Adipose tissue (tissue), 3 donors: ENCODE data around the gene SLC6A1. TPM values are rescaled to one million over a fixed set of nuclear protein-coding genes. Genes with fewer than 3 reads are reported as not detected.
"Not testable (repeated sequence)": the region's sequence is repeated elsewhere in the genome, so short reads cannot be mapped to it uniquely, and the experiment has no call there.

Experiments used
- H3K27ac ChIP-seq: one replicate; pipeline ENCODE4 v1.5.1; 2013; ENCODE audit warnings: low read depth, low read length
- WGBS, 3 donors: extraction: QIAGEN DNeasy Blood & Tissue Kit; methylation state at CpG; one replicate each; pipeline ENCODE4 v1.1.7; 2013; 5-methylcytosine and 5-hydroxymethylcytosine counted together
- polyA plus RNA-seq, 3 donors: library from polyadenylated mRNA; stranded (reverse); fragments of 200-250 nt; gene quantifications; one replicate each; pipeline ENCODE4 v1.2.3, GENCODE V29; 2013
- donor health status: healthy with polysubstance abuse.
- donor health status: Bipolar disorder and iron deficiency.
- donor health status: healthy.

The SLC6A1 gene
- polyA plus RNA-seq, 3 donors = 0.10 to 0.46 (median 0.45) TPM

- 78 to 85% (median 79%) methylated on average over 11 of the region's 11 CpGs for WGBS, 3 donors
- no peak overlapping the region for H3K27ac ChIP-seq
Observed at GRCh38 chr3:11037976-11038375, 45.4 kb downstream of the SLC6A1 start.

- no peak overlapping the region for H3K27ac ChIP-seq
- WGBS, 3 donors = 66 to 84% (median 77%) methylated on average over 5 of the region's 5 CpGs
Observed at GRCh38 chr3:11045536-11045935, 53.0 kb downstream of the SLC6A1 start.

GRCh38 chr3:11047500-11047899, 55.0 kb downstream of the SLC6A1 start:
- H3K27ac ChIP-seq = no peak overlapping the region
- WGBS, 3 donors = 79 to 94% (median 93%) methylated on average over 2 of the region's 2 CpGs

GRCh38 chr3:11050666-11051323, 58.2 kb downstream of the SLC6A1 start:
- H3K27ac ChIP-seq = no peak overlapping the region
- 61 to 72% (median 64%) methylated on average over 11 of the region's 11 CpGs for WGBS, 3 donors

GRCh38 chr3:11053926-11054503, 61.5 kb downstream of the SLC6A1 start:
- H3K27ac ChIP-seq = no peak overlapping the region
- 75 to 86% (median 83%) methylated on average over 8 of the region's 8 CpGs for WGBS, 3 donors

GRCh38 chr3:11054739-11055438, 62.3 kb downstream of the SLC6A1 start:
- H3K27ac ChIP-seq = no peak overlapping the region
- WGBS, 3 donors = 74 to 84% (median 83%) methylated on average over 17 of the region's 17 CpGs

DNA sequence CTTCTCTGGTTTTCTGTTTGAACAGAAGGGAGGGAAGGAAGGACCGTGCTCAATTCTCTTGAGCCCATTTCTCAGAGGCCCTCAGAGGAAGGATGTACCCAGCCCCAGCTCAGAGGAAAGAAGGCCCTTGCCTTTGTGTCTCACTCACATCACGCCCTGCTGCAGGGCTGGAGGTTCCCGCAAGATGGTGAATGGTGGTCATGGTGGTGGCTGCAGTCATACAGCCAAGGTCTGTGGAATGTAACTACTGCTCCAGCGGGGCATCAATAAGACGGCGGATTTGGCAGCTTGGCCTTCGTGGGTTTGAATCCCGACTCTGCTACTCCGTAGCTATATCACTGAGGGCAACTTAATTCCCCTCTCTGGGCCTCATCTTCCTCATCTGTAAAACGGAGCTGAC, 62.9 kb downstream of the SLC6A1 start:
- H3K27ac ChIP-seq = no peak overlapping the region
- 74 to 87% (median 85%) methylated on average over 10 of the region's 10 CpGs for WGBS, 3 donors

DNA sequence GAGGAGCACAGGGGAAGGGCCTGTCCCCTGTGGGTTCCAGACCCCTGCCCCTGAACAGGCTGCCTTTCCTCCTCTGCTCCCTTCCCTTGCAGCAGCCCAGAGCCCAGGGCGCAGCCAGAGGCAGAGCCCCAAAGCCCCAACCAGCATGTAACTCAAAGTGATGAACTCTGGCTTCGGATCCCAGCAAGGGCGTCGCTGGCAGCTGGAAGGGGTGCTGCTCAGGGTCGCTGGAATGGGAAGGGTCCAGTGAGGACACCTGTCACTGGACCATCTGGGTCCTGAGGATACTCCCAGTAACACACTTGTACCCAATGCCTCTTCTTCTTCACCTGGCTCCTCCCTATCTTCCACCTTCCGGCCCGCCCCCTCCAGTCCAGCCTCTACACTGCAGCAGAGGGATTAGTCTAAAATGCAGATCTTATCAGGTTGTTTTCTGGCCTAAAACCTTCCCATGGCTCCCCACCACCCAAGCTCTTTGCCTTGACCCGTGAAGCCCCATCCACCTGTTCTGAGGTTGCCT, 64.0 kb downstream of the SLC6A1 start:
- 58 to 72% (median 69%) methylated on average over 7 to 8 of the region's 8 CpGs for WGBS, 3 donors

DNA sequence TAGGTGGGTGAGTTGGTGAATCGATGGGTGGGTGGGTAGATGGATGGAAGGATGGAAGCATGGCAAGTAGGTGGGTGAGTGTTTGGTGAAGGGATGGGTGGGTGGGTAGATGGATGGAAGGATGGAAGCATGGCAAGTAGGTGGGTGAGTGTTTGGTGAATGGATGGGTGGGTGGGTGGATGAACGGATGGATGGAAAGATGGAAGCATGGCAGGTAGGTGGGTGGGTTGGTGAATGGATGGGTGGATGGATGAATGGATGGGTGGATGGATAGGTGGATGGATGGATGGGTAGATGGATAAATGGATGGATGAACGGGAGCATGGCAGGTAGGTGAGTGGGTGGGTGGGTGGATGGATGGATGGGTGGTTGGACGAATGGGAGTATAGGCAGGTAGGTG, 65.1 kb downstream of the SLC6A1 start:
- H3K27ac ChIP-seq = no peak overlapping the region
- 67 to 92% (median 87%) methylated on average over 4 of the region's 4 CpGs for WGBS, 3 donors

More for the DNA sequence above, 64.0 kb downstream of the SLC6A1 start:
- H3K27ac ChIP-seq = no peak overlapping the region

- WGBS, 3 donors = 21 to 29% (median 27%) methylated on average over 14 of the region's 14 CpGs
- H3K27ac ChIP-seq = no peak overlapping the region
Observed at GRCh38 chr3:11059090-11059798, 66.7 kb downstream of the SLC6A1 start.

DNA sequence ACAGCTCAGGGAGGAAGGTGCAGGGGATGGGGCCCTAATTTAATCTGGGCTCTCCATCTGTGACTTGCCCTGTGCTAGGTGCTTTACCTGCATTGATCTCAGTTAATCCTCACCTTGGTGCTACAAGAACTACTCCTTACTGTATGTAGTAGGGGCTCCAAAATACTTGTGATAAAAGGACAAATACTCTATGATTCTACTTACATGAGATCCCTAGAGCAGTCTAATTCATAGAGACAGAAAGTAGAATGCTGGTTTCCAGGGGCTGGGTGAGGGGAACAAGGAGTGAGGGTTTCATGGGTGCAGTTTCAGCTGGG, 67.2 kb downstream of the SLC6A1 start:
- H3K27ac ChIP-seq = no peak overlapping the region

DNA sequence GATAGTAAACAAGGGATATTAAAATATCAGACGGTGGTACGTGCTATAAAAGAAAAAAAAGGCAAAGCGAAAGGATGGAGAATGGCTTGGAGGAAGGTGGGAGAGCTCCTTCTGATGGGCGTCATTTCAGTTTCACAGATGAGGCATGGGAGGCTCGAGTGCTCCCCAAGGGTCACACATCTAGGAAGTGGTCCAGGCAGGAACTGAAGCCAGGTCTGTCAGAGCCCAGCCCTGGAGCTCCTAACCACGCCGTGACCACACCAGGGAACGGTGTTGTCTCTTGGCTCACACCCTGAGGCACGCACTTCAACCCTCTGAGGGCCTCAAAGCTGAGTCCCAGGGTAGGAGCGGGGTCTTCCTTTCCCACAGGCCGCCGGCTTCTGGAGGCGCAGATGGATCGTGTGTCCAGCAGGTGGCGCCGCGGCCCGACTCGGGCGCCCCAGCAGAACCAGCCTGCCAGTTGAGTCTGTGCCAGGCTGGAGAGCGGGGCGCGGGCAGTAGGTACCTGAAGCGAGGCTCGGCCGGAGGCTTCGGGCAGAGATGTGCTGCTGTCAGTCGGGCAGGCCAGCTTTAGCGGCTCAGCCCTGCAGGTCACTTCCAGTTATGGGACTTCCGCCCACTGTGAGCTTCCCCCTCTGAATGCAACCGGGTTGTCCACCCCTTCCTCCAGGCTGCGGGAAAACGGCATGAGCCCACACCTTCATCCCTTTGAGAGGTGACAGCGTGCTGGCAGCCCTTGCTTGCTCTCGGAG, 68.1 kb downstream of the SLC6A1 start:
- H3K27ac ChIP-seq = no peak overlapping the region
- 15 to 23% (median 16%) methylated on average over 31 to 35 of the region's 35 CpGs for WGBS, 3 donors

DNA sequence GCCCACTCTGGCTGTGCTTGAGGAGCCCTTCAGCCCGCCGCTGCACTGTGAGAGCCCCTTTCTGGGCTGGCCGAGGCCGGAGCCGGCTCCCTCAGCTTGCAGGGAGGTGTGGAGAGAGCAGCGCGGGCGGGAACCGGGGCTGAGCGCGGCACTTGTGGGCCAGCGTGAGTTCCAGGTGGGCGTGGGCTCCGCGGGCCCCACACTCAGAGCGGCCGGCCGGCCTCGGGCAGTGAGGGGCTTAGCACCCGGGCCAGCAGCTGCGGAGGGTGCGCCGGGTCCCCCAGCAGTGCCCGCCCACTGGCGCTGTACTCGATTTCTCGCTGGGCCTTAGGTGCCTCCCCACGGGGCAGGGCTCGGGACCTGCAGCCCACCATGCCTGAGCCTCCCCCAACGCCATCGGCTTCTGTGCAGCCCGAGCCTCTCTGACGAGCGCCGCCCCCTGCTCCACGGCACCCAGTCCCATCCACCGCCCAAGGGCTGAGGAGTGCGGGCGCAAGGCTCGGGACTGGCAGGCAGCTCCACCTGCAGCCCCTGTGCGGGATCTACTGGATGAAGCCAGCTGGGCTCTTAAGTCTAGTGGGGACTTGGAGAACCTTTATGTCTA, 68.8 kb downstream of the SLC6A1 start:
- H3K27ac ChIP-seq = not testable (repeated sequence)
- WGBS, 3 donors = 89 to 93% (median 93%) methylated on average over 38 to 41 of the region's 41 CpGs

DNA sequence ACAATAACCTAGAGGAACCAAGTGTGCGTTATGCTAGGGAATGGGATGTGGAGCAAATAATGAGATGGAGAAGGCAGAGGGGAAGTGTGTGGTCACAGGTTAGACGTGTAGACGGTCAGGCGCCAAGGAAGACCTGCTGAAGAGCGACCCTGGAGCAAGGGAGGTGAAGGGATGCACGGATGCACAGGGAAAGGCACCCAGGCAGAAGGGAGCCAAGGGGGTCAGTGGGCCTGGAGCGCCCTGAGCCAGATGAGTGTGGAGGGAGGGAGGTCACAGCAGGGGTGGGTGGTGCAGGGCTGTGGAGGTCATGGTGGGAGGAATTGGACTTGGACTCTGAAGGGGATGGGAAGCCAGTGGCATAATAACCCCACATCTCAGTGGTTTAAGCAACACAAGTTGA, 70.2 kb downstream of the SLC6A1 start:
- WGBS, 3 donors = 81 to 86% (median 83%) methylated on average over 7 of the region's 7 CpGs
- no peak overlapping the region for H3K27ac ChIP-seq

DNA sequence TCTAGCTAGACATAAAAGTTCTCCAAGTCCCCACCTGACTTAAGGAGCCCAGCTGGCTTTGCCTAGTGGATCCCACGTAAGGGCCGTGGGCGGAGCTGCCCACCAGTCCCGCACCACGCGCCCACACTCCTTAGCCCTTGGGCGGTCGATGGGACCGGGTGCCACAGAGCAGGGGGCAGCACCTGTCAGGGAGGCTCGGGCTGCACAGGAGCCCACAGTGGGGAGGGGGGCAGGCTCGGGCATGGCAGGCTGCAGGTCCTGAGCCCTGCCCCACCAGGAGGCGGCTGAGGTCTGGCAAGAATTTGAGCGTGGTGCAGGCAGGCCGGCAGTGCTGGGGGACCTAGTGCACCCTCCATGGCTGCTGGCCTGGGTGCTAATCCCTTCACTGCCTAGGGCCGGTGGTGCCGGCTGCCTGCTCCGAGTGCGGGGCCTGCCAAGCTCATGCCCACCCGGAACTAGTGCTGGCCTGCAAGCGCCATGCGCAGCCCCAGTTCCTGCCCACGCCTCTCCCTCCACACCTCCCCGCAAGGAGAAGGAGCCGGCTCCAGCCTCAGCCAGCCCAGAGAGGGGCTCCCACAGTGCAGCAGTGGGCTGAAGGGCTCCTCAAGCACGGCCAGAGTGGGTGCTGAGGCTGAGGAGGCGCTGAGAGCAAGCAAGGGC, 78.7 kb downstream of the SLC6A1 start:
- 85 to 89% (median 87%) methylated on average over 25 to 26 of the region's 26 CpGs for WGBS, 3 donors
- no peak overlapping the region for H3K27ac ChIP-seq

- no peak overlapping the region for H3K27ac ChIP-seq
- 54 to 63% (median 57%) methylated on average over 5 of the region's 5 CpGs for WGBS, 3 donors
Observed at GRCh38 chr3:11072631-11073030, 80.1 kb downstream of the SLC6A1 start.

- no peak overlapping the region for H3K27ac ChIP-seq
- WGBS, 3 donors = 42 to 49% (median 48%) methylated on average over 2 of the region's 2 CpGs
Observed at GRCh38 chr3:11074011-11074410, 81.5 kb downstream of the SLC6A1 start.

- 76 to 81% (median 81%) methylated on average over 3 of the region's 3 CpGs for WGBS, 3 donors
- no peak overlapping the region for H3K27ac ChIP-seq
Observed at GRCh38 chr3:11074451-11074850, 81.9 kb downstream of the SLC6A1 start.
